Activated naive CD4-positive, alpha-beta T cell treated with anti-CD3 and anti-CD28 coated beads, Interleukin-2, amount 50 U/mL, for 24 hours (primary cell): ENCODE results near the gene SEC14L1.
A peak's percentile ranks its signal among the peaks of the same experiment; 100 is the strongest.
"Not testable (repeated sequence)": the region's sequence is repeated elsewhere in the genome, so short reads cannot be mapped to it uniquely, and the experiment has no call there.

Source experiments
- H3K27ac Mint-ChIP-seq: one replicate; pipeline ENCODE4 v1.8.0; 2021; ENCODE audit warnings: mild to moderate bottlenecking, mixed read lengths
- H3K27me3 Mint-ChIP-seq: one replicate; pipeline ENCODE4 v1.8.0; 2021; ENCODE audit warnings: mixed read lengths
- H3K36me3 Mint-ChIP-seq: one replicate; pipeline ENCODE4 v1.8.0; 2021; ENCODE audit warnings: mixed read lengths
- H3K4me1 Mint-ChIP-seq: one replicate; pipeline ENCODE4 v1.8.0; 2021; ENCODE audit warnings: mixed read lengths
- H3K4me3 Mint-ChIP-seq: one replicate; pipeline ENCODE4 v1.8.0; 2021; ENCODE audit warnings: mild to moderate bottlenecking, mixed read lengths
- H3K9me3 Mint-ChIP-seq: one replicate; pipeline ENCODE4 v1.8.0; 2021; ENCODE audit warnings: mixed read lengths

The SEC14L1 gene

DNA sequence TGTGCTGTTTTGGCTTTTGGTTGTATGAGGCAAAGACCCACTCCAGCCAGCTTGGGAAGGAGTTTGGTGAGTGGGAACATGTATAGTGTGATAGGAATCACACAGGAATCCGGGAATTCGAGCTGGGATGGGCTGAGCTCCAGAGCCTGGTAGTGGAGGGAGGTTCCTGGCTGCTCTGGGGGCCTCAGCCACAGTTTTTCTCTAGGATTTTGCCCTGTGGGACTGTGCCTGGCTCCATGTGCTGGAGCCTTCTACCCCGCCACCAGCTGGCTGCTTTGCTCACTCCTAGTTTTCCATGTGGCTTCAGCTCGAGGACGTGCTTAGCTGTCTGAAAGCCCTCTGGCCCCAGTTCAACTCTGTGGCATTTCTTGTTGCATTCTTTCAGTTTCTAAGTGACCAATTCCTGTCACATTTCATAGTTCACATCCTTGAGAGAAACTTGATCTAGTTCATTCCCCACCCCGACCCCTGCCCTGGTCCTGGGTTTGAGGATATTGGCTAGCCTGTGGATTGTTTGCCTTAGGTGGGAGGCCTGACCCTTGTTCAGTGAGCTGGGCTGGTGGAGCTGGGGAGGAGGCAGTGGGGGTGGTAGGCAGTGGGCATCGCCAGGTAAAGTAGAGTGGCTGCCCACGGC lies 5.0 kb downstream of the SEC14L1 start:
- Mint-ChIP-seq H3K9me3 (no peaks in the 10 kb centered on the region), H3K27me3 (no peaks in the 10 kb centered on the region), H3K4me1 (peaks cover 64% of the 10 kb centered on the region), H3K27ac (no peak overlapping the region), H3K36me3 (peaks cover 7% of the 10 kb centered on the region), H3K4me3 (no peak overlapping the region)

DNA sequence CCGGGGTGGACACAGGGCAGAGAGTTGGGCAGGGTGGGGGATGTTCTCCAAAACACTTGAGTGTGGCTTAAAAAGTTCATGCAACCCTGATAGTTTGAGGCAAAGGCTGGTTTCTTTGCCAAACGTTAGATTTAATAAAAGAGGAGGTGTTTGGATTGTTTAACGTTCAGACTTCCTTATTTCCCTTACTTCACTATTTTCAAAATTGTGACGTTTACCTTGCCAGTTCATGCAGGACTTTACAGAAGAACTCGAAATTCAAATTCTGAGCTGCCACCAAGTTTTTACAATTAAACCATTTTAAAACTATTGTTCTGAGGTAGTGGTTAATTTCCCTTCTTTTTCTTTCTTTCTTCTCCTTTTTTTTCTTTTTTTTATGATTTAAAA lies 5.5 kb downstream of the SEC14L1 start:
- no peak overlapping the region for H3K4me3 Mint-ChIP-seq
- no peak overlapping the region for H3K27ac Mint-ChIP-seq
- H3K27me3 Mint-ChIP-seq: no peaks in the 10 kb centered on the region
- H3K4me1 Mint-ChIP-seq: peaks cover 66% of the 10 kb centered on the region
- H3K9me3 Mint-ChIP-seq: no peaks in the 10 kb centered on the region
- H3K36me3 Mint-ChIP-seq: peaks cover 9% of the 10 kb centered on the region

DNA sequence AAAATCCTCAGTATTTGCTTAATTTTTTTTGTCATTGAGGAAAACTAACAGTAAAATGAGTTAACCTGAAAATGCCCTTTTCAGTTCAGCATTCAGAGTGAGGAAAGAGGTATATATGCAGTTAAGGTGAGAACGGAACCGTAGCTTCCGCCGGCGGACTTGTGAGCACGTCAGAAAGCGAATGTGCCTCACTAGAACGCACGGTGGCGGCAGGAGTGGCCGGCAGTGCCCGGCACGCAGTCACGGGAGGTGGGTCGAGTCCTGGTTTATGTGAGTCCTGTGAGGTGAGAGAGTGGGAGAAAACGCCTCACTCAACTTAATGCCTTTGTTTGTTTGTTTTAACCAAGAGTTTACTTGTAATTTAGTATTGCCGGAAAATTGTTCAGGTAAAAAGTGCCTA lies 6.1 kb downstream of the SEC14L1 start:
- Mint-ChIP-seq H3K36me3 (peaks cover 9% of the 10 kb centered on the region), H3K4me3 (peak overlapping the region; percentile 63), H3K9me3 (no peaks in the 10 kb centered on the region), H3K27me3 (no peaks in the 10 kb centered on the region), H3K27ac (peak overlapping the region; percentile 23), H3K4me1 (peaks cover 62% of the 10 kb centered on the region)

DNA sequence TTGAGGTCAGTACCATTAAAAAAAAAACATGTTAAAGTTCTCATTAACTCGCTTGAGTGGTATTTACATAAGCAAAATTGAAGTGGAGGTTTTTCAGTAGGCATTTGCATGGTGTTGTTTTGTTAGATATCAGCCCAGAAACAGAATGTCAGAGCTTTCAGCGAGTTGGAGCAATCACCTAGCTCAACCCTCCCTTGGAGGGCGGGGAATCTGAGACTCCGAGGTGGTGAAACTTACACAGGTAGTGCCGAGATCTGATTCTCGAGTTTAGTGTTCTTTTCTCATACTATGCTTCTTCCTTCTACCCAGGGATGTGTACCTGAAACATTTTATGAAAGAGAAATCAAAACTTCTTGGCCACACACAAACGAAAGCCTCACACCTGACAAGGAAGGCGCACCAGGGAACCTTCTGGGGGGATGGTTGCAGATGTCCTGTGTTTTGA lies 6.6 kb downstream of the SEC14L1 start:
- Mint-ChIP-seq H3K9me3 (no peaks in the 10 kb centered on the region), H3K4me3 (no peak overlapping the region), H3K36me3 (peaks cover 9% of the 10 kb centered on the region), H3K4me1 (peaks cover 57% of the 10 kb centered on the region), H3K27ac (no peak overlapping the region), H3K27me3 (no peaks in the 10 kb centered on the region)

DNA sequence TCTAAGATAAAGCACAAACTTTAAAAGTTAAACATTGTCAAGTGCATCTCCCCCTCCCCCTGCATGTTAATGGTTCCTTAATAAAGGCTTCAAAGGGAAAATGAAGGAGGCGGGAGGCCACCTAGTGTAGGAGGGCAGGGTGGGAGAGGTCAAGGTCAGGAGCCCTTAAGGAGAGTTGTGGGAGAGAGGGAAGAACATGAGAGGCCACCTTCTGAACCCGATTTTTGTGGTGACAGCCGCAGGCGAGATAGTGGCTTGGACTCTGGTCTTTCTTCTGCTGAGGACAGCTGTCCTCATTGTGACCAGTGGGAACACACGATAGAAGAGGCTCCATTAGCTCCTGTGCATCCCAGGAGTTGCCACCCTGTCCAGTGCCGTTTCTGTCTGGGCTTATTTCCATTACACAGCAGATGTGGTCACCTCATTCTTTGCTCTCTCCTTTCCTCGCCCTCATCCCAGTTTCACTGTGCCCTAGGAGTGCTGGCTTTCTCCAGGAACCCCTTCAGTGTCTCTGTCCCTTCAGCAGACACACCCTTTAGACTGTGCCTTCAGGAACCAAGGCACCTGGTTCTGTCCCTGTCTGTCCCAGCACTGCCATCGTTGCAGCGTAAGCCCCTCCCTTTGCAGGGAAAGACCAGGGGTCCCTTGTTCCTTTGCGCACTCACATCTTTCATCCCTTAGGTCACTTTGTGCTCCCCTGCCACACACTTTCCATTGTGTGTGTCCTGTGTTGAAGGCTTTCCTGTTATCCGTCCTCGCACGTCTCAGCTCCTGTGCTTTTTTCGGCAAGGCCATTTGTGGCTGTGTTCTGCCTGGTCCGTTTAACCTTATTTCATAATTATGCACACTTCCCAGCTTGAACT lies 7.5 kb downstream of the SEC14L1 start:
- Mint-ChIP-seq H3K4me1 (peaks cover 57% of the 10 kb centered on the region), H3K9me3 (no peaks in the 10 kb centered on the region), H3K27ac (no peak overlapping the region), H3K36me3 (peaks cover 9% of the 10 kb centered on the region), H3K4me3 (no peak overlapping the region), H3K27me3 (no peaks in the 10 kb centered on the region)

DNA sequence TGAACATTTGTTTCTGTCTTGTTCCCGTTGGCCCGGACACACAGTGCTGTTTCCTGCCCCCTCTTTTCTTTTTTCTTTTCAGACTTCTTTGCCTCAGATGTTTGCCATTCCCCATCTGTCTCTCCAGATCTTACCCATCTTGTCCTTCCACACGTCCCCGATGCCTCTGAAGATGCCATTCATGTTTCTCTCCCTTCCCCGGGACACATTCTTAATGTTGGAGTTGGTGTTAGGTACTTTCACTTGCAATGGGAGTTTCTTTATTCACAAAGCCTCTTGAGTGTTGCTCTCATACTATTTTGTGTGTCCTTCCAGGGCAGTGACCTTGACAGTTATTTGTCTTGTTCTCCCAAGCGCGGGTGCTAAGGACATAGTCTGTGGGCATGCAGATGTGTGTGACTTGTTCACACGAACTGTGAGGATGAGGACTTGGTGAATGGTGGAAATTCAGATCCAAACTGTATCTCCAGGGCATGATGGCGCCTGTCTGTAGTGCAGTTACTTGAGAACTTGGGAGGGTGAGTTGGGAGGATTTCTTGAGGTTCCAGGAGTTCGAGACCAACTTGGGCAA lies 8.3 kb downstream of the SEC14L1 start:
- Mint-ChIP-seq H3K27ac (no peak overlapping the region), H3K4me1 (peaks cover 57% of the 10 kb centered on the region), H3K4me3 (no peak overlapping the region), H3K27me3 (no peaks in the 10 kb centered on the region), H3K9me3 (no peaks in the 10 kb centered on the region), H3K36me3 (peaks cover 10% of the 10 kb centered on the region)

DNA sequence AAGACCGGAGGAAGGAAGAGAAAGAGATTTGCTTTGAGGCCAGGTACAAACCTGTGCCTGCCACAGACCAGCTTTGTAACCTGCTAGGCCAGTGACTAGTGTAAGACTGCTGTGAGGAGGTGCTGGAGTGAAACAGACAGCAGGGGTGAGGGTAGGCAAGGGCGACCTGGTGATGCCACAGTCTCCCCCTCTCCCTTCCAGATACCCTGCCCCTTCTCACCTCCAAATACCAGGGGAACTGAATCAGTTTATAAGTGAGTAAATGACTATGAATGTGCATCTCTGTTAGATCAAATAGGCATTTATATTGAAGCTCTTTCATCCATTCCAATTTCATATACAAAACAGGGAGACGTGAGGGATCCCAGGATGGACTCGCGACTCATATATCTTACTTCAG lies 9.4 kb downstream of the SEC14L1 start:
- Mint-ChIP-seq H3K36me3 (peaks cover 10% of the 10 kb centered on the region), H3K4me1 (peaks cover 62% of the 10 kb centered on the region), H3K27me3 (no peaks in the 10 kb centered on the region), H3K4me3 (no peak overlapping the region), H3K27ac (no peak overlapping the region), H3K9me3 (no peaks in the 10 kb centered on the region)

DNA sequence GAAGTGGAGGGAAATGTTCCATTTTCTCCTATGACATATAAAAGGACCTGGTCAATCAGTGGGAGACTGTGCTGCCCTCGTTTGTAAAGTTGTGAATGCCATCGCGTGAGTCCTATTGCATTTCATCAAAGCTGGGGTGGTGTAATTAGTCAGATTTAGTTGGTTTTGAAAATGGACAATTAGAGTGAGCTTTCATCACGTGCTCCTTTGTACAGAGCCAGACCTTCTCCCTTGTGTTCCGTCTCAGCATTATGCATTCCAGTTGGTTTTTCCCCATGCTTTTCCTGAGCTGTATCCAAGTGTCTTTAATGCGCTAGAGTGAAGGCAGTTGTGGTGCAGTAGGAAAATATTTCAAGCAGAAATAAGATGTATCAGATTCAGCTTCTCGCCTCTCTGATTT lies 10.4 kb downstream of the SEC14L1 start:
- Mint-ChIP-seq H3K27me3 (no peaks in the 10 kb centered on the region), H3K36me3 (peaks cover 10% of the 10 kb centered on the region), H3K4me3 (no peak overlapping the region), H3K4me1 (peaks cover 68% of the 10 kb centered on the region), H3K27ac (no peak overlapping the region), H3K9me3 (no peaks in the 10 kb centered on the region)

DNA sequence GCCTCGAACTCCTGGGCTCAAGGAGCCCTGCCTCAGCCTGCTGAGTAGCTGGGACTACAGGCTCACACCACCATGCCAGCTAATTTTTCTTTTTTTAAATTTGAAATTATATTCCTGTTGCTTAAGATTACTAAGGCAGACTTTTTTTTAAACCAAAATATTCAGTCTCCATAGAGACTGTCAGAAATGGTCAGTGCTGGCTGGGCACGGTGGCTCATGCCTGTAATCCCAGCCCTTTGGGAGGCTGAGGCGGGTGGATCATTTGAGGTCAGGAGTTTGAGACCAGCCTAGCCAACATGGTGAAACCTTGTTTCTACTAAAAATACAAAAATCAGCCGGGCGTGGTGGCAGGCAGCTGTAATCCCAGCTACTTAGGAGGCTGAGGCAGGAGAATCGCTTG lies 11.3 kb downstream of the SEC14L1 start:
- Mint-ChIP-seq H3K4me1 (peaks cover 63% of the 10 kb centered on the region), H3K36me3 (peaks cover 10% of the 10 kb centered on the region)
- not testable (repeated sequence) for H3K27me3 Mint-ChIP-seq, H3K27ac Mint-ChIP-seq, H3K9me3 Mint-ChIP-seq, H3K4me3 Mint-ChIP-seq

DNA sequence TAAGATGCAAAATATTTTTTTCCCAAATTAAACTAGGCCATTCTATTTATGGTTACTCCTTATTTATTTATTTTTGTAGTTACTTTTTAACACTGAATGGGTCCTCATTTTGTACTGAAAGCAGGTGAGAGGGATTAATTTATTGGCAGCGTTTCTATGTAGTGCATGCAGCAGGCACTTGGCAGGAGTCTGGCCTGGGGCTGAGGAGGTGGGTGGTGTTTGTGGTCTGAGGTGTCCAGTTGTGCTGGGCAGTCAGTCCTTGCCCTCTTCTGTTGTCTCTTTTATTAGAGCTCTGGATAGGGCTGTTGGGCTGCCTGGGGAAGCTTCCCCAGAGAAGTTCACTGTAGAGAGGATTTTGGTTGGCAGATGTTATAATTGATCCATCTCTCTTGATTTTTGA lies 12.7 kb downstream of the SEC14L1 start:
- H3K27me3 Mint-ChIP-seq: no peaks in the 10 kb centered on the region

DNA sequence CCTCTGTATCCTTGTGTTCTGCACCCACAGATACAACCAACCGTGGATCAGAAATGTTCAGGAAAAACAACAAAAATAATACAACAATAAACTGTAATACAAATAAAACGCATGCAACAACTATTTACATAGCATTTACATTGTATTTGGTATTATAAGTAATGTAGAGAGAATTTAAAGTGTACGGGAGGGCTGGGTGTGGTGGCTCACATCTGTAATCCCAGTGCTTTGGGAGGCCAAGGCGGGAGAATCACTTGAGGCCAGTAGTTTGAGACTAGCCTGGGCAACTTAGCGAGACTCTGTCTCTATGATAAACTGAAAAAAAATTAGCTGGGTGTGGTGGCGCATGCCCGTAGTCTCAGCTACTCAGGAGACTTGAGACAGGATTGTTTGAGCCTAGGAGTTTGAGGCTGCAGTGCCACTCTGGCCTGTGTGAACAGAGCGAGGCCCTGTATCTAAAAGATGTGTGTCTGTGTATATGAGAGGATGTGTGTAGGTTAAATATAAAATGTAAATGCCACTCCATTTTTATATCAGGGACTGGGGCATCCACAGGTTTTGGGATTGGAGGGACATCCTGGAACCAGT lies 13.3 kb downstream of the SEC14L1 start:
- Mint-ChIP-seq H3K4me3 (no peak overlapping the region), H3K9me3 (no peaks in the 10 kb centered on the region), H3K27me3 (no peaks in the 10 kb centered on the region), H3K27ac (no peak overlapping the region), H3K4me1 (peaks cover 51% of the 10 kb centered on the region), H3K36me3 (peaks cover 13% of the 10 kb centered on the region)

More for the DNA sequence above, 12.7 kb downstream of the SEC14L1 start:
- Mint-ChIP-seq H3K9me3 (no peaks in the 10 kb centered on the region), H3K4me1 (peaks cover 57% of the 10 kb centered on the region), H3K4me3 (no peak overlapping the region), H3K36me3 (peaks cover 16% of the 10 kb centered on the region), H3K27ac (no peak overlapping the region)

DNA sequence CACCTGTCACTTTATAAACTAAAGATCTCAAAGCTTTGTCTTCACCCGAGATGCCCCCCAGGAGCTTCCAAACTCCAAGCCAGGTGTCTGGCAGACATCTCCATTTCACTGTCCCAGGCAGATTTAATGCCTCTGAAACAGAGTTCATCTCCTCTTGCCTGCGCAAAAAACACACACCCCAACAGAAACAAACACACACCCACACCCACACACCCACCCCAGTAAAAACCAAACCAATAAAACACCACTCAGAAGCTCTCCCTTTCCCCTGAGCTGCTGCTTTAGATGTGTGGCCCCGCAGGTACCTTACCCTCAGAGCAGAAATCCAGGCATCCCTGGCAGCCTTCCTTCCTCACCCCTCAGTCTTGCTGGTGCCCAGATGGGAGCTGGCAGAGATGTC lies 14.4 kb downstream of the SEC14L1 start:
- H3K4me1 Mint-ChIP-seq: peaks cover 53% of the 10 kb centered on the region
- H3K4me3 Mint-ChIP-seq: no peak overlapping the region
- H3K36me3 Mint-ChIP-seq: peaks cover 12% of the 10 kb centered on the region
- no peaks in the 10 kb centered on the region for H3K27me3 Mint-ChIP-seq
- no peak overlapping the region for H3K27ac Mint-ChIP-seq
- no peaks in the 10 kb centered on the region for H3K9me3 Mint-ChIP-seq

DNA sequence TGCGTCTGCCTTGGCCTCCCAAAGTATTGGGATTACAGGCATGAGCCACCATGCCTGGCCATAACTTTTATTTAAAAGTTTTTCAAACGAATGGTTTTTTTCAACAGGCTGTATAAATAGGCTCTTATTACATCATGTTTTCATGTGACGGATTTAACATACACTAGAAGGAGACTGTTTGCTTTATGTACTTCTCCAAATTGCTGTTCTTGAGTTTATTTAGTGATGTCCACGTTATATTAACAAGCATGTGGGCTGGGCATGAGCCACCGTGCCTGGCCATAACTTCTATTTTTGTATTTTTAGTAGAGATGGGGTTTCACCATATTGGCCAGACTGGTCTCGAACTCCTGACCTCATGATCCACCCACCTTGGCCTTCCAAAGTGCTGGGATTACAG lies 17.0 kb downstream of the SEC14L1 start:
- not testable (repeated sequence) for H3K36me3 Mint-ChIP-seq, H3K9me3 Mint-ChIP-seq, H3K27me3 Mint-ChIP-seq, H3K4me3 Mint-ChIP-seq, H3K27ac Mint-ChIP-seq
- peaks cover 66% of the 10 kb centered on the region for H3K4me1 Mint-ChIP-seq

DNA sequence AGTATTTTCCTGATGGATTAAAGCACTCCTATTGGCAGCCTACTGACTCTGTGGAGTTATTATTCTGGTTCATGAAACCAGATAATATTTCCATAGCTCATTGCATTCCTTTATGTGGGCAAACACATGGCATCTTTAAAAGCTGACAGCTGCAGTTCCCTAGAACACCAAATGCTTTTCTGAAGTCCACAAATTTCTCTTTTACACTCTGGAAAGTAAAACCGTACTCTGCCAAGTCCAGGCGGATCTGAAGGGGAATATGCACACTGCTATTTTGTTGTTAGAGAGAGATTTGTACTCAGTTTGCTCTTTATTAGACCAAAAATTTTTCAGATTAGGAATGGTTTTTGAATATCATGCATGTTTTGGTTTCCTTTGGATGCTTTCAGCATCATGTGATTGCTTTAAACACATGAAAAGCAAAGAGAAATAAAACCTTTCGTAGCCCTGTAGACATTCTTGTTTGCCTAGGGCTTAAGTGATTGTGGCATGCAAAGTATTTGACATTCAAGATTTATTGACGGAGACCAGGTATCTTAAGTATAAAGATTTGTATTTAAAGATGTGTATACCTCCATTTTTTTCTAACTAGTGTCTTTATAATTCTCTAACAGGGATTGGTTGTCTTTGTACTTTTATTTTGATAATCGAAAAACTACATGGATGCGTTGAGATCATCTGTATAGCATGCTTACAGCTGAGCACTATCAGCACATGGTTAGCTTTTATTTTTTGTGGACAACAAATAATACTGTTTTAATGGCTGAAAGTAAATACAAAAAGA lies 19.5 kb downstream of the SEC14L1 start:
- H3K4me3 Mint-ChIP-seq: no peak overlapping the region
- H3K27me3 Mint-ChIP-seq: no peaks in the 10 kb centered on the region
- no peaks in the 10 kb centered on the region for H3K9me3 Mint-ChIP-seq
- H3K4me1 Mint-ChIP-seq: peaks cover 64% of the 10 kb centered on the region
- H3K36me3 Mint-ChIP-seq: peaks cover 15% of the 10 kb centered on the region
- H3K27ac Mint-ChIP-seq: no peak overlapping the region

DNA sequence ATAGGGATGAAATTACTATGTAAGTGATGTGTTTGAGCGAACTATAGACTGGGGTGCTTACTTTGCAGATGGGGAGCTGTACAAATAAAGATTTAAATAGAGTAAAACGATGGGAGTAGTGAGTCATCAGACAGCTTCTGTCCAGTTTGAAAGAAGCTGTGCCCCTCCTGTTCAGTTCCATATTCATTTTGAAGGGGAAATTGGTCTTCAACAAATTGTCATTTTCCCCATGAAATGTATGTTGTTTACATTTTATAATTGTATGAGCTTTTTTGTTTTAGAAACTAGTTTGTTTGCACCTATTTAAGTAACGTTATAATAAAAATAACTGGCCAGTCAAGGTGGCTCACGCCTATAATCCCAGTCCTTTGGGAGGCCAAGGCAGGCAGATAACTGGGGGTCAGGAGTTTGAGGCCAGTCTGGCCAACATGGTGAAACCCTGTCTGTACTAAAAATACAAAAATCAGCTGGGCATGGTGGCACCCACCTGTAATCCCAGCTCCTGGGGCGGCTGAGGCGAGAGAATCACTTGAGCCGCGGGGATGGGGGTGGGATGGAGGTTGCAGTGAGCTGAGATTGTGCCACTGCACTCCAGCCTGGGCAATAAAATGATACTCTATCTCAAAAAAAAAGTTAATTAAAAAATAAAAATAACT lies 20.2 kb downstream of the SEC14L1 start:
- H3K27ac Mint-ChIP-seq: no peak overlapping the region
- H3K9me3 Mint-ChIP-seq: no peaks in the 10 kb centered on the region
- H3K4me3 Mint-ChIP-seq: no peak overlapping the region
- H3K4me1 Mint-ChIP-seq: peaks cover 57% of the 10 kb centered on the region
- H3K27me3 Mint-ChIP-seq: no peaks in the 10 kb centered on the region
- peaks cover 15% of the 10 kb centered on the region for H3K36me3 Mint-ChIP-seq
